SK-N-SH (cell line): Measurements from ENCODE around the gene FUT6. TPM values are rescaled to one million over a fixed set of nuclear protein-coding genes. Genes with fewer than 3 reads are reported as not detected.

ENCODE experiments used
- CTCF ChIA-PET: fragments of 300-600, 350-600 bp; formaldehyde crosslinking; extraction: SDS; loops from one replicate; lab custom pipeline; 2021; lab: Yijun Ruan, JAX
- POLR2A ChIA-PET: fragments of 350-600 bp; sonication (Branson Sonifier 250); formaldehyde crosslinking; extraction: SDS; loops from one replicate; lab custom pipeline; 2020; ENCODE audit warnings: antibody characterized with exemption, inconsistent platforms; lab: Yijun Ruan, JAX
- DNase-seq: peaks from one replicate; pipeline ENCODE4 v3.0.0; 2012
- H2AFZ ChIP-seq: fragments of 200-600 bp; sonication (generic); 2 replicates; pipeline ENCODE4 v1.8.1; 2016; ENCODE audit warnings: antibody characterized with exemption, mild to moderate bottlenecking, low read depth
- H3F3A ChIP-seq: fragments of 200-600 bp; sonication (generic); replicated peaks from 2 replicates; pipeline ENCODE3; 2016; ENCODE audit warnings: antibody characterized with exemption, mild to moderate bottlenecking; ENCODE audit not compliant: insufficient read depth
- H3K27ac ChIP-seq, 2 experiments: fragments of 200-500 bp in 1 of 2; fragments of 200-600 bp in 1 of 2; sonication (Bioruptor generic) in 1 of 2; sonication (generic), shearing (Covaris generic) in 1 of 2; 2 replicates each; pipeline versions ENCODE4 v1.5.1 to v1.6.1; 2014 to 2016; ENCODE audit warnings: low read depth in 2 of 2, inconsistent platforms in 1 of 2, low read length in 1 of 2, mild to moderate bottlenecking in 1 of 2, mixed read lengths in 1 of 2
- H3K27me3 ChIP-seq: fragments of 200-600 bp; sonication (generic), shearing (Covaris generic); 2 replicates; pipeline ENCODE4 v1.6.1; 2016; ENCODE audit warnings: mixed run types; ENCODE audit not compliant: insufficient read depth
- H3K36me3 ChIP-seq, 2 experiments: fragments of 200-500 bp in 1 of 2; fragments of 200-600 bp in 1 of 2; sonication (Bioruptor generic) in 1 of 2; sonication (generic) in 1 of 2; replicated peaks in 1 of 2; 2 replicates each; pipeline versions ENCODE3 to v1.5.1; 2014 to 2016; ENCODE audit warnings: low read length in 1 of 2, mild to moderate bottlenecking in 1 of 2; ENCODE audit not compliant: insufficient read depth in 2 of 2, control insufficient read depth in 1 of 2
- H3K4me1 ChIP-seq, 2 experiments: fragments of 200-500 bp in 1 of 2; fragments of 200-600 bp in 1 of 2; sonication (Bioruptor generic) in 1 of 2; sonication (generic), shearing (Covaris generic) in 1 of 2; 2 replicates each; pipeline versions ENCODE4 v1.5.1 to v1.6.1; 2014 to 2016; ENCODE audit warnings: low read depth in 1 of 2, low read length in 1 of 2, mixed run types in 1 of 2; ENCODE audit not compliant: insufficient read depth in 2 of 2, control insufficient read depth in 1 of 2
- H3K4me2 ChIP-seq: fragments of 200-600 bp; sonication (generic), shearing (Covaris generic); 2 replicates; pipeline ENCODE4 v1.6.1; 2017; ENCODE audit warnings: mixed run types
- H3K4me3 ChIP-seq, 2 experiments: fragments of 200-500 bp in 1 of 2; fragments of 200-600 bp in 1 of 2; sonication (Bioruptor generic) in 1 of 2; sonication (generic), shearing (Covaris generic) in 1 of 2; 2 replicates each; pipeline versions ENCODE4 v1.5.1 to v1.8.1; 2014 to 2016; ENCODE audit warnings: low read depth in 2 of 2, inconsistent platforms in 1 of 2, low read length in 1 of 2, mild to moderate bottlenecking in 1 of 2, mixed read lengths in 1 of 2, moderate library complexity in 1 of 2
- H3K79me2 ChIP-seq: fragments of 200-600 bp; sonication (generic); 2 replicates; pipeline ENCODE4 v1.8.1; 2017; ENCODE audit warnings: mild to moderate bottlenecking; ENCODE audit not compliant: insufficient read depth
- H3K9ac ChIP-seq: fragments of 200-600 bp; sonication (generic); 2 replicates; pipeline ENCODE4 v1.6.1; 2017; ENCODE audit warnings: mixed run types
- H3K9me2 ChIP-seq: fragments of 200-600 bp; sonication (generic); 2 replicates; pipeline ENCODE4 v1.6.1; 2017; ENCODE audit warnings: mixed run types
- H3K9me3 ChIP-seq: fragments of 200-600 bp; sonication (generic); 2 replicates; pipeline ENCODE4 v1.6.1; 2017; ENCODE audit warnings: mixed run types, mild to moderate bottlenecking, moderate library complexity
- H4K20me1 ChIP-seq: fragments of 200-600 bp; sonication (generic); 2 replicates; pipeline ENCODE4 v1.6.1; 2017; ENCODE audit warnings: mild to moderate bottlenecking, mixed run types; ENCODE audit not compliant: insufficient read depth
- CHD2 ChIP-seq: fragments of 150-350 bp; IDR thresholded peaks from 2 replicates; pipeline ENCODE4 v1.6.1; 2018; ENCODE audit warnings: low read length; ENCODE audit not compliant: partially characterized antibody
- FOSL2 ChIP-seq: IDR thresholded peaks from 2 replicates; pipeline ENCODE4 v1.4.0; 2012; ENCODE audit warnings: low read depth, mild to moderate bottlenecking, moderate library complexity, borderline replicate concordance
- GATA2 ChIP-seq: sonication (generic); formaldehyde crosslinking; IDR thresholded peaks from 2 replicates; pipeline ENCODE4 v1.5.0; 2020; ENCODE audit warnings: mild to moderate bottlenecking, missing genetic modification reagents
- JUND ChIP-seq: IDR thresholded peaks from 2 replicates; pipeline ENCODE4 v1.4.0; 2012
- MXI1 ChIP-seq: IDR thresholded peaks from 2 replicates; pipeline ENCODE4 v1.6.1; 2012; ENCODE audit warnings: mild to moderate bottlenecking, low read depth, low read length, improper control_type of control experiment
- NFIC ChIP-seq: IDR thresholded peaks from 2 replicates; pipeline ENCODE4 v1.4.0; 2012; ENCODE audit warnings: borderline replicate concordance
- NRF1 ChIP-seq: IDR thresholded peaks from 2 replicates; pipeline ENCODE4 v1.6.1; 2012; ENCODE audit warnings: low read depth, mild to moderate bottlenecking, low read length
- POLR2AphosphoS5 ChIP-seq: IDR thresholded peaks from 2 replicates; pipeline ENCODE4 v1.6.1; 2012; ENCODE audit warnings: low read depth, low read length
- RAD21 ChIP-seq: IDR thresholded peaks from 2 replicates; pipeline ENCODE4 v1.6.1; 2012; ENCODE audit warnings: mild to moderate bottlenecking, low read length
- RCOR1 ChIP-seq: fragments of 150-350 bp; IDR thresholded peaks from 2 replicates; pipeline ENCODE4 v1.6.1; 2017; ENCODE audit warnings: antibody characterized with exemption, low read length
- RFX5 ChIP-seq: IDR thresholded peaks from 2 replicates; pipeline ENCODE4 v1.6.1; 2012; ENCODE audit warnings: mild to moderate bottlenecking, improper control_type of control experiment, low read length
- RXRA ChIP-seq: IDR thresholded peaks from 2 replicates; pipeline ENCODE4 v1.4.0; 2012; ENCODE audit warnings: low read depth, mild to moderate bottlenecking, borderline replicate concordance
- SIN3A ChIP-seq: IDR thresholded peaks from 2 replicates; pipeline ENCODE4 v1.6.1; 2012; ENCODE audit warnings: low read depth, mild to moderate bottlenecking, low read length, moderate library complexity, borderline replicate concordance
- SMC3 ChIP-seq: IDR thresholded peaks from 2 replicates; pipeline ENCODE4 v1.6.1; 2012; ENCODE audit warnings: low read depth, low read length, improper control_type of control experiment
- TCF12 ChIP-seq: IDR thresholded peaks from 2 replicates; pipeline ENCODE4 v1.4.0; 2012
- ZBTB33 ChIP-seq: IDR thresholded peaks from 2 replicates; pipeline ENCODE4 v1.4.0; 2012; ENCODE audit warnings: low read depth, borderline replicate concordance
- WGBS: methylation state at CpG from one replicate; pipeline ENCODE4 v1.1.6; 2017; ENCODE audit warnings: low lambda C conversion rate; 5-methylcytosine and 5-hydroxymethylcytosine counted together
- polyA plus RNA-seq, 3 experiments: library from polyadenylated mRNA; depleted of rRNA; stranded (reverse); fragments of >200 nt; gene quantifications; 2 replicates each; pipeline ENCODE4 v1.2.3, GENCODE V29; 2012
- TF ChIP-seq, protein P1 (sequence below): fragments of 200-600 bp; sonication (generic); IDR thresholded peaks from 2 replicates; pipeline ENCODE4 v1.6.1; 2017; ENCODE audit warnings: antibody characterized with exemption, mild to moderate bottlenecking, moderate library complexity
- TF ChIP-seq, protein P2 (sequence below): IDR thresholded peaks from 2 replicates; pipeline ENCODE4 v1.4.0; 2012; ENCODE audit warnings: low read depth, borderline replicate concordance

FUT6 gene
- polyA plus RNA-seq, 1 of the 3 experiments (the other 2 are of a cell fraction), result not detected

DNA sequence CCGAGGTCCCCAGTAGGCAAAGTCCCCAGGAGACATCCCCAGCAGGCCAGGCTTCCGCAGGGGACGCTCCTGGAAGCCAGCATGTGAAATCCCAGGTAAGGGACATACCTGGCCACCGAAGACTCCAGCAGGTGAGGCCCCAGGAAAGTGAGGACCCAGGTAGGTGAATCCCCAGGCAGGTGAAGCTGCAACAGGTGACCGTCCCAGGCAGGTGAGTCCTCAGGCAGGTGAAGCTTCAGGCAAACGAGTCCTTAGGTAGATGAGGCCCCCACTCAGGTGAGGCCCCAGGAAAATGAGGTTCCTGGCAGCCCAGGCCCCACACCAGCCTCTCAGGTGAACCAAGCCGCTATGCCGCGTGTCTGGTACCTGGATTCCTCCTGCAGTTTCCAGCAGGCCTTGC lies 8.3 kb downstream of the FUT6 start:
- Histone ChIP-seq H3F3A (no peaks in the 10 kb centered on the region), H3K36me3 (no peaks in the 10 kb centered on the region), H2AFZ (no peak overlapping the region), H3K9ac (no peak overlapping the region), H3K9me2 (no peaks in the 10 kb centered on the region), H4K20me1 (no peaks in the 10 kb centered on the region), H3K4me2 (no peak overlapping the region), H3K4me1 (peaks cover 0 to 28% of the 10 kb centered on the region in 2 experiments; a peak in 1 of 4 replicates), H3K4me3 (no peak overlapping the region), H3K9me3 (no peaks in the 10 kb centered on the region), H3K27me3 (peaks cover 7% of the 10 kb centered on the region; the same call in 1 of the 2 replicates), H3K27ac (no peak overlapping the region), H3K79me2 (no peaks in the 10 kb centered on the region)
- ChIA-PET CTCF (no interaction called here), POLR2A (no interaction called here)
- TF ChIP-seq FOSL2 (no peak), NFIC (no peak), NRF1 (no peak), RXRA (no peak), RCOR1 (no peak), ZBTB33 (no peak), SIN3A (no peak), GATA2 (no peak), TCF12 (no peak), JUND (no peak), MXI1 (no peak), RAD21 (no peak), SMC3 (no peak), POLR2AphosphoS5 (no peak), RFX5 (no peak), CHD2 (no peak)
- TF ChIP-seq, protein P1, sequence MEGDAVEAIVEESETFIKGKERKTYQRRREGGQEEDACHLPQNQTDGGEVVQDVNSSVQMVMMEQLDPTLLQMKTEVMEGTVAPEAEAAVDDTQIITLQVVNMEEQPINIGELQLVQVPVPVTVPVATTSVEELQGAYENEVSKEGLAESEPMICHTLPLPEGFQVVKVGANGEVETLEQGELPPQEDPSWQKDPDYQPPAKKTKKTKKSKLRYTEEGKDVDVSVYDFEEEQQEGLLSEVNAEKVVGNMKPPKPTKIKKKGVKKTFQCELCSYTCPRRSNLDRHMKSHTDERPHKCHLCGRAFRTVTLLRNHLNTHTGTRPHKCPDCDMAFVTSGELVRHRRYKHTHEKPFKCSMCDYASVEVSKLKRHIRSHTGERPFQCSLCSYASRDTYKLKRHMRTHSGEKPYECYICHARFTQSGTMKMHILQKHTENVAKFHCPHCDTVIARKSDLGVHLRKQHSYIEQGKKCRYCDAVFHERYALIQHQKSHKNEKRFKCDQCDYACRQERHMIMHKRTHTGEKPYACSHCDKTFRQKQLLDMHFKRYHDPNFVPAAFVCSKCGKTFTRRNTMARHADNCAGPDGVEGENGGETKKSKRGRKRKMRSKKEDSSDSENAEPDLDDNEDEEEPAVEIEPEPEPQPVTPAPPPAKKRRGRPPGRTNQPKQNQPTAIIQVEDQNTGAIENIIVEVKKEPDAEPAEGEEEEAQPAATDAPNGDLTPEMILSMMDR, result no peak
- TF ChIP-seq, protein P2, sequence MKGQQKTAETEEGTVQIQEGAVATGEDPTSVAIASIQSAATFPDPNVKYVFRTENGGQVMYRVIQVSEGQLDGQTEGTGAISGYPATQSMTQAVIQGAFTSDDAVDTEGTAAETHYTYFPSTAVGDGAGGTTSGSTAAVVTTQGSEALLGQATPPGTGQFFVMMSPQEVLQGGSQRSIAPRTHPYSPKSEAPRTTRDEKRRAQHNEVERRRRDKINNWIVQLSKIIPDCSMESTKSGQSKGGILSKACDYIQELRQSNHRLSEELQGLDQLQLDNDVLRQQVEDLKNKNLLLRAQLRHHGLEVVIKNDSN, result no peak
- WGBS, result 71% methylated on average over 4 of the region's 9 CpGs
- DNase-seq, result no peak
